GM08714 (cell line): ENCODE data around the gene VEGFC.

Experiments
- H3K4me3 ChIP-seq: fragments of 200-500 bp; sonication (Bioruptor generic); 2 replicates; pipeline ENCODE4 v1.5.1; 2014; ENCODE audit warnings: mild to moderate bottlenecking, low read length, inconsistent platforms
- ZNF274 ChIP-seq: IDR thresholded peaks from 2 replicates; pipeline ENCODE4 v1.6.1; 2012; ENCODE audit warnings: mild to moderate bottlenecking, low read depth, low read length

VEGFC gene

DNA sequence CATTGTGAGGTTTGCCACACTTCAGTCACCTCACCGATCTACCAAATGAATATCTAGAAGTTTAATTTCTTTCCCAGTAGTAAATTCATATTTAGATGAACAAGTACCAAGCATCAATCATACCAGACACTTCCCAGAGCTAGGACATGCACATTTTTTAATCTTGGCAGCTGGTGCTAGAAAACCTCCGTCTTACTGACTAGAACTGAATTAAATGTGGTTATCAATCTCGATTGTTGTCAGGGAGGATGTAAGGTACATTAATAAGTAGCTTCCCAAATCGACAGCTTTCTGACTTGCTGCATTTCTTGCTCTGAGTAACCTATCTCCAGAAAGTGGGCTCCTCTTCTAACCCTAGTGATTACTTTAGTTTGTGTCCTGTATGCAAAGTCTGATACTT, 34.4 kb downstream of the VEGFC start:
- TF ChIP-seq ZNF274: no peak
- H3K4me3 ChIP-seq: no peak overlapping the region

GRCh38 chr4:176755613-176756012, 37.1 kb downstream of the VEGFC start:
- no peak for TF ChIP-seq ZNF274
- no peak overlapping the region for H3K4me3 ChIP-seq

- TF ChIP-seq ZNF274: no peak
- H3K4me3 ChIP-seq: no peak overlapping the region
Measured at GRCh38 chr4:176755001-176755400, 37.7 kb downstream of the VEGFC start.

- TF ChIP-seq ZNF274: no peak
- H3K4me3 ChIP-seq: no peak overlapping the region
Measured at GRCh38 chr4:176753049-176753448, 39.7 kb downstream of the VEGFC start.

DNA sequence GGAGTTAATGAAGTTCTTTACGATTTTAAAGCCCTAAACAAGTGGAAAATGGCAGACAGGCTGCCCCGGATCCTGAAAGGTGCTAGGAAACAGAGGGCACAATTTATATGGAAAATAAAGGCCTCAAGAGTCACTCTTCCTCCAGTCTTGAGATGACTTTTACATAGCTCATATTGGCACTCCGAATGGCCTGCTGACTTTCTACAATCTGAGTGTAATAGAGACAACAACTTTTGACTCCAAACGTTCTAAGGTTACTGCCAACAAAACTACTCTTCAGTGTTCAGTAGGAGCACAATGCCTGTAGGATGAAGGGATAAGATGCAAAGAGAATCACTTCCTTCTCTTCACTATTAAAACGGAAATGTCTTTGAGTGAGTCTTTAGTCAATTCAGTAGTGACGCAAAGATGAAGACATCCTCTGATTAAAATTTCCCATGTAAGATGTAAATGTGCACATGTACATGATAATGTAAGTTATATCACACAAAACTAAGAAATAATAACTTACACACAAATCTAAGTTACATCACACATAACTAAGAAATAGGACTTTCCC, 40.5 kb downstream of the VEGFC start:
- TF ChIP-seq ZNF274: no peak
- no peak overlapping the region for H3K4me3 ChIP-seq

DNA sequence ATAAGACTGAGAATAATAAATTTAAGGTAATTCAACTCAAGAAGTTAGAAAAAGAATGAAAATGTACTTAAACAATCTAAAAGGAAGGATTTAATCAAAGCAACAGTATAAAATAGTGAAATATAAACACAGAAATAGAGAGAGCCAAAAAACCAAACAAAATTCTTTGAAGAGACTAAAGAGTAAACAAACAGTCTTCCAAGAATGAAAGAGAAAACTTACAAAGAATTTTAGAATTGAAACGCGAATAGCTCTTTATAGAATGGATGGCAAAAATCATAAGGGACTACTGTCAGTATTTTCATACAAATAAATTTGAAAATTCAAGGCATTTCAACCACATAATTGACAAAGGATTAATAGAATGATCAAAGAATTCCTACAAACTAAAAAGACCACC, 41.7 kb downstream of the VEGFC start:
- no peak for TF ChIP-seq ZNF274
- H3K4me3 ChIP-seq: no peak overlapping the region

DNA sequence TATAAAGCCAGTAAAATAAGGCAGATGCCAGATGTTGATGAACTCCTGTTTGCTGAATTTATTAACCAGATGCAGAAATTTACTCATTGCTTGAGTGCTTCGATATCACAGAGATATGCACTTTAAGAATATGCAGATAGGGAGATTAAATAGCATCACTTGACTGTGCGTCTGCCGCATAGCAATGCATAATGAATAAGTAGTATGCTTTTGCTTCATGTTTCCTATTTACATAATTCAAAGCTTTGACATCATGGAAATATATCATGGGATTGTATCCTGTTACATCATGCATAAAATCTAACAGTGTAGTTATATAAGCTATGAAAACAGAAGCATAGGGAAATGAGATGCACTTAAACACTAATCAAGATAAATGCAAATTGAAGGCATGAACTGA, 45.9 kb downstream of the VEGFC start:
- TF ChIP-seq ZNF274: no peak
- H3K4me3 ChIP-seq: no peak overlapping the region

DNA sequence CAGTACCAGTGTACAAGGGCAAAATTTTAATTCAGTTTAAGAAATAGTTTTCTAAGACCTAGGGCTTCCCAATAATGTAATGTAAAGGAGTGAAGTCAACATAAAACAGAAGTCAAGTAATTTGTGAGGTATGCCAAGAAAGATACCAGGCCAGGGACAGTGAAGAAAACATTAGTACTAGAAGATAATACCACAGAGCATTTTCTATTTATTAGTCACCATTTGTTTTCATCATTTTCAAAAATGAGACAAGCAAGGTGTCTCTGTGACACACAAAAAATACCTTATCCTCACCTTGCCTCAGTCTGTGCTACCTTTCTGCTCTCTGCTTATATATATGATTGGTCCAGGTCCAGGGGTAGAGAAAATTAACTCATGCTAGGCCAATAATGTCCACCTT, 46.8 kb downstream of the VEGFC start:
- H3K4me3 ChIP-seq: no peak overlapping the region
- no peak for TF ChIP-seq ZNF274

DNA sequence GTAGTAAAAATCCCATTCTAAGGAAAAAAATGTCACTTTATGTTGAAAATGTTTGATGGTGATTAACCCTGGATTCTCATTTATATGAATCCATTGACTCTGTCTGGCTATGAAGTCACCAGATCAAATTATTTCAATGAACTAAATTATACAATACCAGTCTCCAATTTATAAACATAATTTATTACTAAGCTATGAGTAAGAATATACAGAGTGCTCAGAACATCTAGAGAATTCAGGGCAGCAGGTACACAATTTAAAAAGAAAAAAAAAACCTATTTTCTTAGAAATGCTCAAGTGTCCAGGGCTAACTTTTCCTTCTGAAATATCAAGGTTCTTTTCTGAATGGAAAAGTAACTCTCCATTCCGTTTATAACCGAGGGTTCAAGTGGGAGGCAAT, 48.6 kb downstream of the VEGFC start:
- TF ChIP-seq ZNF274: no peak

DNA sequence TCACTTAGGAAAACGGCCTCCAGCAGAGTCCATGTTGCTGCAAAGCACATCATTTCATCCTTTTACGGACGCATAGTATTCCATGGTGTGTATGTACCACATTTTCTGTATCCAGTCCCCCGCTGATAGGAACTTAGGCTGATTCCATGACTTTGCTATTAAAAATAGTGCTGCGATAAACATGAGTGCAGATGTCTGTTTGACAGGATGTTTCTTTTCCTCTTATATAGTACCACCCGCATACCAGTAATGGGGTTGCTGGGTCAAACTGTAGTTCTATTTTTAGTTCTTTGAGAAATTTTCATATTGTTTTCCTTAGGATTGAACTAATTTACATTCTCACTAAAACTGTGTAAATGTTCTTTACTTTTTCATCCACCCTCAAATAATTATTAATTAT, 50.5 kb downstream of the VEGFC start:
- TF ChIP-seq ZNF274: no peak
- H3K4me3 ChIP-seq: no peak overlapping the region

More for the DNA sequence above, 48.6 kb downstream of the VEGFC start:
- no peak overlapping the region for H3K4me3 ChIP-seq

- H3K4me3 ChIP-seq: no peak overlapping the region
- no peak for TF ChIP-seq ZNF274
Measured at GRCh38 chr4:176741253-176741652, 51.5 kb downstream of the VEGFC start.

- H3K4me3 ChIP-seq: no peak overlapping the region
- no peak for TF ChIP-seq ZNF274
Measured at GRCh38 chr4:176735300-176735699, 57.4 kb downstream of the VEGFC start.

GRCh38 chr4:176734461-176734860, 58.3 kb downstream of the VEGFC start:
- no peak for TF ChIP-seq ZNF274
- no peak overlapping the region for H3K4me3 ChIP-seq

- H3K4me3 ChIP-seq: no peak overlapping the region
- TF ChIP-seq ZNF274: no peak
Measured at GRCh38 chr4:176729489-176729888, 63.2 kb downstream of the VEGFC start.

GRCh38 chr4:176726803-176727202, 65.9 kb downstream of the VEGFC start:
- no peak for TF ChIP-seq ZNF274
- H3K4me3 ChIP-seq: no peak overlapping the region

DNA sequence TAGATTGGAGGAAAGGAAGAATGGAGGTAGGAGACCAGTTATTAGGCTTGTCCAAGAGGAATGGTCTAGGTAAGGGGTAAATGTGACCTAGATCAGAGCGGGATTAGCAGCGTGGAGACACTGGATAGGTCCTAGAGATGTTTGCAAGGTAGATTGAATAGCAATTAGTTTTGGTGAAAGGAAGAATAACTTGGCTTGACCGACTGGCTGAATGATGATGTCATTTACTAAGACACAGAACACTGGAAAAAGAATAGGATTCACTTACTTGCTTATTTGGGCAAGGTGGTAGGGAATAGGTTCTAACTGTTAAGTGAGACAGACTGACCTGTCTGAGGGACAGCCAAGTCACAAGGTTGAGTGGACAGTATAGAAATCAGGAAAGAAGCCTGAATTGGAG, 71.3 kb downstream of the VEGFC start:
- no peak for TF ChIP-seq ZNF274

More for the DNA sequence above, 71.3 kb downstream of the VEGFC start:
- no peak overlapping the region for H3K4me3 ChIP-seq
